Lower leg skin (tissue), 3 donors: ENCODE results near the gene ELAC1.

ENCODE experiments used
- POLR2A ChIP-seq, 2 donors: fragments of 450-650 bp; IDR thresholded peaks; one replicate each; pipeline ENCODE4 v1.6.1; 2016 to 2017; ENCODE audit warnings: antibody characterized with exemption in 2 of 2, mild to moderate bottlenecking in 1 of 2, moderate library complexity in 1 of 2
- TF ChIP-seq, protein P1 (sequence below), 3 donors: fragments of 450-650 bp; IDR thresholded peaks; one replicate each; pipeline ENCODE4 v1.5.1; 2016; ENCODE audit warnings: antibody characterized with exemption in 3 of 3, mild to moderate bottlenecking in 3 of 3, moderate library complexity in 2 of 3

GRCh38 chr18:51025512-51025911, 57.7 kb downstream of the ELAC1 start:
- TF ChIP-seq, protein P1, sequence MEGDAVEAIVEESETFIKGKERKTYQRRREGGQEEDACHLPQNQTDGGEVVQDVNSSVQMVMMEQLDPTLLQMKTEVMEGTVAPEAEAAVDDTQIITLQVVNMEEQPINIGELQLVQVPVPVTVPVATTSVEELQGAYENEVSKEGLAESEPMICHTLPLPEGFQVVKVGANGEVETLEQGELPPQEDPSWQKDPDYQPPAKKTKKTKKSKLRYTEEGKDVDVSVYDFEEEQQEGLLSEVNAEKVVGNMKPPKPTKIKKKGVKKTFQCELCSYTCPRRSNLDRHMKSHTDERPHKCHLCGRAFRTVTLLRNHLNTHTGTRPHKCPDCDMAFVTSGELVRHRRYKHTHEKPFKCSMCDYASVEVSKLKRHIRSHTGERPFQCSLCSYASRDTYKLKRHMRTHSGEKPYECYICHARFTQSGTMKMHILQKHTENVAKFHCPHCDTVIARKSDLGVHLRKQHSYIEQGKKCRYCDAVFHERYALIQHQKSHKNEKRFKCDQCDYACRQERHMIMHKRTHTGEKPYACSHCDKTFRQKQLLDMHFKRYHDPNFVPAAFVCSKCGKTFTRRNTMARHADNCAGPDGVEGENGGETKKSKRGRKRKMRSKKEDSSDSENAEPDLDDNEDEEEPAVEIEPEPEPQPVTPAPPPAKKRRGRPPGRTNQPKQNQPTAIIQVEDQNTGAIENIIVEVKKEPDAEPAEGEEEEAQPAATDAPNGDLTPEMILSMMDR (IDR thresholded peaks at IDR 0.05): no peak
- no peak for TF ChIP-seq POLR2A (IDR thresholded peaks at IDR 0.05)
